Measurements from ENCODE around the gene MYO16.

DNA sequence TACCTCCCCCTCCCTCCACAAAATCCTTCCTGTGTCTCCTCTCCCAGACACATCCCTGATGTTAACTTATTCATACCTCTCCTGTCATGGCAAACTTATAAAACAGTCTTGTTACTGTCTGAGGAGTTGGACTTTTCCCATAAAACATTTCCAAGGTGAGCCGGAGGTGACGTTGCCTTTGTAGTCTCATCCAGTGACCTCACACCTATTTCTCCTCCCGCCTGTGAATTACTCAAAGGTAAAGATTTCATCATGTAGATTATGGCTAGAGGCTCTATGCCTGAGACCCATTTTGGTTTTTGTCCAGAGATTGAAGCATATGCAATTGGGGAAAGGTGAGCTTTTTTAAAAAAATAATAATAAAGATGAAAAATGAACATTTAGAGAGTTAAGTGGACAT is 529.0 kb downstream of the MYO16 start:
- TF ChIP-seq, protein P1, sequence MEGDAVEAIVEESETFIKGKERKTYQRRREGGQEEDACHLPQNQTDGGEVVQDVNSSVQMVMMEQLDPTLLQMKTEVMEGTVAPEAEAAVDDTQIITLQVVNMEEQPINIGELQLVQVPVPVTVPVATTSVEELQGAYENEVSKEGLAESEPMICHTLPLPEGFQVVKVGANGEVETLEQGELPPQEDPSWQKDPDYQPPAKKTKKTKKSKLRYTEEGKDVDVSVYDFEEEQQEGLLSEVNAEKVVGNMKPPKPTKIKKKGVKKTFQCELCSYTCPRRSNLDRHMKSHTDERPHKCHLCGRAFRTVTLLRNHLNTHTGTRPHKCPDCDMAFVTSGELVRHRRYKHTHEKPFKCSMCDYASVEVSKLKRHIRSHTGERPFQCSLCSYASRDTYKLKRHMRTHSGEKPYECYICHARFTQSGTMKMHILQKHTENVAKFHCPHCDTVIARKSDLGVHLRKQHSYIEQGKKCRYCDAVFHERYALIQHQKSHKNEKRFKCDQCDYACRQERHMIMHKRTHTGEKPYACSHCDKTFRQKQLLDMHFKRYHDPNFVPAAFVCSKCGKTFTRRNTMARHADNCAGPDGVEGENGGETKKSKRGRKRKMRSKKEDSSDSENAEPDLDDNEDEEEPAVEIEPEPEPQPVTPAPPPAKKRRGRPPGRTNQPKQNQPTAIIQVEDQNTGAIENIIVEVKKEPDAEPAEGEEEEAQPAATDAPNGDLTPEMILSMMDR (IDR thresholded peaks at IDR 0.05), result no peak
- no peak for TF ChIP-seq ZFX (IDR thresholded peaks at IDR 0.05; ENCODE audit: borderline replicate concordance)
